Prostate gland (tissue), 2 donors: ENCODE results near the gene TANGO6. TPM values are rescaled to one million over a fixed set of nuclear protein-coding genes. Genes with fewer than 3 reads are reported as not detected.

Source experiments
- DNase-seq: peaks from one replicate; pipeline ENCODE4 v3.0.0-alpha.2; 2019; ENCODE audit warnings: low spot score
- H3K27ac ChIP-seq, 2 donors: fragments of 200-600 bp; sonication (generic); 2 replicates each; pipeline ENCODE4 v1.5.1; 2017 to 2019
- H3K27me3 ChIP-seq: fragments of 200-600 bp; sonication (generic); replicated peaks from 2 replicates; pipeline ENCODE4 v1.5.1; 2019; ENCODE audit not compliant: insufficient read depth
- H3K36me3 ChIP-seq, 2 donors: fragments of 200-600 bp; sonication (generic); 1 replicate in 1 of 2; 2 replicates in 1 of 2; pipeline versions ENCODE4 v1.5.1 to v1.8.1; 2017 to 2019
- H3K4me1 ChIP-seq: fragments of 200-600 bp; sonication (generic); replicated peaks from 2 replicates; pipeline ENCODE4 v1.5.1; 2019
- H3K4me3 ChIP-seq, 2 donors: fragments of 200-600 bp; sonication (generic); 2 replicates each; pipeline ENCODE4 v1.5.1; 2017 to 2019
- H3K9me3 ChIP-seq: fragments of 200-600 bp; sonication (generic); 2 replicates; pipeline ENCODE4 v1.5.1; 2017
- CTCF ChIP-seq, 4 experiments: fragments of 200-600 bp in 2 of 4; fragments of 450-650 bp in 2 of 4; sonication (generic) in 2 of 4; IDR thresholded peaks; 1 replicate in 3 of 4; 2 replicates in 1 of 4; pipeline ENCODE4 v1.5.1; 2016 to 2019; ENCODE audit warnings: antibody characterized with exemption in 4 of 4, mild to moderate bottlenecking in 2 of 4, moderate library complexity in 2 of 4
- POLR2A ChIP-seq: fragments of 450-650 bp; IDR thresholded peaks from one replicate; pipeline ENCODE4 v1.6.1; 2016; ENCODE audit warnings: antibody characterized with exemption, mild to moderate bottlenecking
- POLR2AphosphoS5 ChIP-seq: sonication (generic); formaldehyde crosslinking; IDR thresholded peaks from one replicate; pipeline ENCODE4 v1.6.1; 2017; ENCODE audit warnings: antibody characterized with exemption
- WGBS: methylation state at CpG from one replicate; pipeline ENCODE4 v1.1.5; 2018; 5-methylcytosine and 5-hydroxymethylcytosine counted together
- intact Hi-C: fragments of 100-400 bp; cut with DNase I; formaldehyde crosslinking; loops from one replicate; pipeline ENCODE4 v1.14.2; 2022
- total RNA-seq, 2 donors: library from RNA; depleted of rRNA; stranded (reverse); fragments of >200 nt; gene quantifications; one replicate each; pipeline ENCODE4 v1.1.0, GENCODE V29; 2016

The TANGO6 gene
- total RNA-seq, 2 donors from 2014 or later, result 13.1 to 28.6 TPM

- no peaks in the 10 kb centered on the region for H3K36me3 ChIP-seq
- no peaks in the 10 kb centered on the region for H3K9me3 ChIP-seq
- H3K27me3 ChIP-seq, result no peaks in the 10 kb centered on the region
- no peak for DNase-seq
- intact Hi-C loops, result no loop called here
- no peaks in the 10 kb centered on the region for H3K4me1 ChIP-seq
- TF ChIP-seq CTCF (IDR thresholded peaks at IDR 0.05), result no peak
- H3K27ac ChIP-seq, result no peak overlapping the region
- WGBS, result 82% methylated on average over 1 of the region's 1 CpG
- no peak overlapping the region for H3K4me3 ChIP-seq
These were observed 105.0 kb downstream of the TANGO6 start for GRCh38 chr16:68948230-68948910.

GRCh38 chr16:68951991-68952877 lies 108.9 kb downstream of the TANGO6 start:
- Histone ChIP-seq H3K27me3 (no peaks in the 10 kb centered on the region), H3K36me3 (no peaks in the 10 kb centered on the region), H3K4me3 (no peak overlapping the region), H3K27ac (no peak overlapping the region), H3K4me1 (no peaks in the 10 kb centered on the region), H3K9me3 (no peaks in the 10 kb centered on the region)
- intact Hi-C loops, result no loop called here
- TF ChIP-seq POLR2A (no peak), POLR2AphosphoS5 (no peak), CTCF (IDR thresholded peaks at IDR 0.05) (no peak)
- WGBS, result 40% methylated on average over 2 of the region's 2 CpGs
- no peak for DNase-seq

- Histone ChIP-seq H3K27ac (no peak overlapping the region), H3K4me3 (no peak overlapping the region), H3K9me3 (no peaks in the 10 kb centered on the region), H3K4me1 (no peaks in the 10 kb centered on the region), H3K36me3 (no peaks in the 10 kb centered on the region), H3K27me3 (no peaks in the 10 kb centered on the region)
- intact Hi-C loops, result no loop called here
- TF ChIP-seq CTCF (IDR thresholded peaks at IDR 0.05), result no peak
- no peak for TF ChIP-seq POLR2A
- TF ChIP-seq POLR2AphosphoS5, result no peak
- DNase-seq, result no peak
- 58% methylated on average over 8 of the region's 8 CpGs for WGBS
These were observed 111.7 kb downstream of the TANGO6 start for GRCh38 chr16:68954911-68955635.

GRCh38 chr16:68960910-68961309 lies 117.6 kb downstream of the TANGO6 start:
- no peak for DNase-seq
- WGBS, result 84% methylated on average over 5 of the region's 5 CpGs
- intact Hi-C loops, result no loop called here
- Histone ChIP-seq H3K36me3 (no peaks in the 10 kb centered on the region), H3K4me3 (no peak overlapping the region), H3K4me1 (no peaks in the 10 kb centered on the region), H3K9me3 (no peaks in the 10 kb centered on the region), H3K27me3 (no peaks in the 10 kb centered on the region), H3K27ac (no peak overlapping the region)
- TF ChIP-seq CTCF (IDR thresholded peaks at IDR 0.05), result no peak
